ENCODE results near the gene SLC35G3.
"Not testable (repeated sequence)": the region's sequence is repeated elsewhere in the genome, so short reads cannot be mapped to it uniquely, and the experiment has no call there.

SLC35G3 gene

DNA sequence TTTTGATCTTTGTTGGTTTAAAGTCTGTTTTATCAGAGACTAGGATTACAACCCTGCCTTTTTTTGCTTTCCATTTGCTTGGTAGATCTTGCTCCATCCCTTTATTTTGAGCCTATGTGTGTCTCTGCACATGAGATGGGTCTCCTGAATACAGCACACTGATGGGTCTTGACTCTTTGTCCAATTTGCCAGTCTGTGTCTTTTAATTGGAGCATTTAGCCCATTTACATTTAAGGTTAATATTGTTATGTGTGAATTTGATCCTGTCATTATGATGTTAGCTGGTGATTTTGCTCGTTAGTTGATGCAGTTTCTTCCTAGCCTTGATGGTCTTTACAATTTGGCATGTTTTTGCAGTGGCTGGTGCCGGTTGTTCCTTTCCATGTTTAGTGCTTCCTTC, 8.4 kb upstream of the SLC35G3 start:
- not testable (repeated sequence) for DNase-seq

DNA sequence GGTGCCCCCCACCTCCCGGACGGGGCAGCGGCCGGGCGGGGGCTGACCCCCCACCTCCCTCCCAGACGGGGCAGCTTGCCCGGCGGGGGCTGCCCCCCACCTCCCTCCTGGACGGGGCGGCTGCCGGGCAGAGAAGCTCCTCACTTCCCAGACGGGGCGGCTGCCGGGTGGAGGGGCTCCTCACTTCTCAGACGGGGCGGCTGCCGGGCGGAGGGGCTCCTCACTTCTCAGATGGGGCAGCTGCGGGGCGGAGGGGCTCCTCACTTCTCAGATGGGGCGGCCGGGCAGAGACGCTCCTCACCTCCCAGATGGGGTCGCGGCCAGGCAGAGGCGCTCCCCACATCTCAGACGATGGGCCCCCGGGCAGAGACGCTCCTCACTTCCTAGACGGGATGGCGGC, 869 bp upstream of the SLC35G3 start:
- DNase-seq: not testable (repeated sequence)

GRCh38 chr17:35192708-35193107, 1.5 kb downstream of the SLC35G3 start:
- DNase-seq: no peak

DNA sequence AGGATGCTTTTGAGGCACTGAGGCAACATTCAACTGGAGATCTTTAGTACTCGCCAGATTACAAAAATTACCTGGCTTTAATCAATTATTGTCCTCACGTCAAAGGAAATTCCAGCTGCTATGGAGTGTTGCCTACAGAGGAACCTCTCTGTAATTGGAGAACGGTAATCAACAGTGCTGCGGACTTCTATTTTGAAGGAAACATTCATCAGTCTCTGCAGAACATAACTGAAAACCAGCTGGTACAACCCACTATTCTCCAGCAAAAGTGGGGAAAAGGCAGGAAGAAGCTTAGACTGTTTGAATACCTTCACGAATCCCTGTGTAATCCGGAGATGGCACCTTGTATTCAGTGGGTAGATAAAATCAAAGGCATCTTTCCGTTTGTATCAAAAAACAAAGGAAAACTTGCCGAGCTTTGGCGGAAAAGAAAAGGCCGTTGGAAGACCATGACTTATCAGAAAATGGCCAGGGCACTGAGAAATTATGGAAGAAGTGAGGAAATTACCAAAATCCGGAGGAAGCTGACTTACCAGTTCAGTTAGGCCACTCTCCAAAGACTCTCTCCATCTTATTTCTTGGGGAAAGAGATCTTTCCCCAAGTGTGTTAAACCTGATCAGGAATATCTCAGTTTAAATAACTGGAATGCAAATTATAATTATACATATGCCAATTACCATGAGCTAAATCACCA, 3.0 kb downstream of the SLC35G3 start:
- no peak for DNase-seq

- peak; percentile 35 for DNase-seq
Measured at GRCh38 chr17:35189291-35189690, 4.9 kb downstream of the SLC35G3 start.

- no peak for DNase-seq
Measured at GRCh38 chr17:35188111-35188510, 6.1 kb downstream of the SLC35G3 start.

- no peak for DNase-seq
Measured at GRCh38 chr17:35187481-35187880, 6.7 kb downstream of the SLC35G3 start.

DNA sequence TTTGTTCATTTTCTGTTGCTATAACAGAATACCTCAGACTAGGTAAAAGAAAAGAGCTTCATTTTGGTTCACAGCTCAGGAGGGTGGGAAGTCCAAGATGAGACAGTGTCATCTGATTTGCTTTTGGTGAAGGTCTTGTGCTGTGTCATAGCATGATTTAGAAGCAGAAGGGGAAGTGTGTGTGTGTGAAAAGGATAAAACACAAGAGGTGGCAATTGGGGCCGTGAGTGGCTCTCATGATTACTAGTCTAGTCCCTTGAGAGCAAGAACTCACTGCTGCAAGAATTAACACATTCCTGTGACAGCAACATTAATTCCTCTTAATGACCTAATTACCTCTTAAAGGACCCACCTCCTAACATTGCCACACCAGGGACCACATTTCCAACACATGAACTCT, 8.3 kb downstream of the SLC35G3 start:
- DNase-seq: no peak

DNA sequence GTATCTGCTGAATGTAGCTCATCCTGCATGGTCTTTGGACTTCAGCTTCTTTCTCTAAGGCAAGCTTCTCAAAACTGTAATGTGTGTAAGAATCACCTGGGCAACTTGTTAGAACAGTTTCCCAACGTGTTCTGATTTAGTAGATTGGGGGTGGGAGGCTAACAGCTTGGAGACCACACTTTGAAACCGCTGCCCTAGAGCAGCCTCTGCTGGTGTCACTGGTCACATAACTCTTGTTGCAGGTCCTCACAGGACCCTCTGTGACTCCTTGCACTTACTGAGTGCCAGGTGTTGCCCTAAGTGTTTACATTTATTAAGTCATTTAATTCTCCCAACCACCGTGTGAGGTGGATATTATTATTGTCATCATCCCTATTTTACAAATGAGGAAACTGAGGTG, 9.9 kb downstream of the SLC35G3 start:
- DNase-seq: no peak

- DNase-seq: no peak
Measured at GRCh38 chr17:35183332-35183731, 10.9 kb downstream of the SLC35G3 start.

DNA sequence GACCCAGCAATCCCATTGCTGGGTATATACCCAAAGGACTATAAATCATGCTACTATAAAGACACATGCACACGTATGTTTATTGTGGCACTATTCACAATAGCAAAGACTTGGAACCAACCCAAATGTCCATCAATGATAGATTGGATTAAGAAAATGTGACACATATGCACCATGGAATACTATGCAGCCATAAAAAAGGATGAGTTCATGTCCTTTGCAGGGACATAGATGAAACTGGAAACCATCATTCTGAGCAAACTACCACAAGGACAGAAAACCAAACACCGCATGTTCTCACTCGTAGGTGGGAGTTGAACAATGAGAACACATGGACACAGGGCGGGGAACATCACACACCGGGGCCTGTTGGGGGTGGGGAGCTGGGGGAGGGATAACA, 14.8 kb downstream of the SLC35G3 start:
- not testable (repeated sequence) for DNase-seq

DNA sequence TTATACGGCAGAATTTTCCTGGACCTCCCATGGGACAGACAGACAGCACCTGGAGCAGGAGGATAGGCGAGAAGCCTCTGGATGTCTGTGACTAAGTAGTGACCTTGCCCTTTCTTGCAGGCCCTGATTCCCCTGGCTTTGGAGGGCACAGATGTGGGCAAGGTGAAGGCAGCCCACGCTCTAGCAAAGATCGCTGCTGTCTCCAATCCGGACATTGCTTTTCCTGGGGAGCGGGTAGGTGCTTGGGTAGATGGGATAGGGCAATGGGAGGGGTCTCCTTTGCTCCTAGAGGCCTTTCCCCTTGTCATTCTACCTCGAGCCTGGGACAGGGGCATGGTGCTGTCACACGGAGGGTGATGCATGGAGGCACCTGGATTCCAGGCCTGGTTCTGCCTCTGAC, 17.3 kb downstream of the SLC35G3 start:
- no peak for DNase-seq

- no peak for DNase-seq
Measured at GRCh38 chr17:35175638-35176415, 18.4 kb downstream of the SLC35G3 start.

DNA sequence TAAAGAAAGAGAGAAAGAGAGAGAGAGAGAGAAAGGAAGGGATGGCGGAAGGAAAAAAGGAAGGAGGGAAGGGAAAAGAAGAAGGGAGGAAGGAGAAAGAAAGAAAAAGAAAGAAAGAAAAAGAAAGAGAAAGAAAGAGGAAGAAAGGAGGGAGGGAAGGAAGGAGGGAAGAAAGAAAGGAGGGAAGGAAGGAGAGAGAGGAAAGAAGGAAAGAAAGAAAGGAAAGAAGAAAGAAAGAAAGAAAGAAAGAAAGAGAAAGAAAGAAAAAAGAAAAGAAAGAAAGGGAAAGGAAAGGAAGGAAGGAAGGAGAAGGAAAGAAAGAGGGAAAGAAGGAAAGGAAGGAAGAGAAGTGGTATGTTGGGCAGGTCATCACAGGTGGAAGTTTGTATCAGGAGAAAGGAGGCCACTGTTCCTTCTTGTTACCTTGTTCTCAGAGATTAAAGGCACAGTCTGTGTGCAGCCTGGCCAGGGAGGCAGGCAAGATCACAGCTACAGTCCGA, 19.3 kb downstream of the SLC35G3 start:
- no peak for DNase-seq

DNA sequence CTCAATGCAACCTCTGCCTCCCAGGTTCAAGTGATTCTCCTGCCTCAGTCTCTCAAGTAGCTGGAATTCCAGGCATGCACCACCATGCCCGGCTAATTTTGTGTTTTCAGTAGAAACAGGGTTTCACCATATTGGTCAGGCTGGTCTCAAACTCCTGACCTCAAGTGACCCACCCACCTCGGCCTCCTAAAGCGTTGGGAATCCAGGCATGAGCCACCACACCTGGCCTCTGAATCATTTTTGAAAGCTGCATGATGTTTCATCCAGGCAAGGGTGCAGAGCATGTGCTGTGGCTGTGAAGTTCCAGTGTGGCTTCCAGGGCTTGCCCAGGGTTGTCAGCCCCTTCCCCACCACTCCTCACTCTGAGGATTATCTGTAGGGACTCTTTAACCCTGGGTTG, 21.9 kb downstream of the SLC35G3 start:
- DNase-seq: not testable (repeated sequence)

- no peak for DNase-seq
Measured at GRCh38 chr17:35171834-35172233, 22.4 kb downstream of the SLC35G3 start.

DNA sequence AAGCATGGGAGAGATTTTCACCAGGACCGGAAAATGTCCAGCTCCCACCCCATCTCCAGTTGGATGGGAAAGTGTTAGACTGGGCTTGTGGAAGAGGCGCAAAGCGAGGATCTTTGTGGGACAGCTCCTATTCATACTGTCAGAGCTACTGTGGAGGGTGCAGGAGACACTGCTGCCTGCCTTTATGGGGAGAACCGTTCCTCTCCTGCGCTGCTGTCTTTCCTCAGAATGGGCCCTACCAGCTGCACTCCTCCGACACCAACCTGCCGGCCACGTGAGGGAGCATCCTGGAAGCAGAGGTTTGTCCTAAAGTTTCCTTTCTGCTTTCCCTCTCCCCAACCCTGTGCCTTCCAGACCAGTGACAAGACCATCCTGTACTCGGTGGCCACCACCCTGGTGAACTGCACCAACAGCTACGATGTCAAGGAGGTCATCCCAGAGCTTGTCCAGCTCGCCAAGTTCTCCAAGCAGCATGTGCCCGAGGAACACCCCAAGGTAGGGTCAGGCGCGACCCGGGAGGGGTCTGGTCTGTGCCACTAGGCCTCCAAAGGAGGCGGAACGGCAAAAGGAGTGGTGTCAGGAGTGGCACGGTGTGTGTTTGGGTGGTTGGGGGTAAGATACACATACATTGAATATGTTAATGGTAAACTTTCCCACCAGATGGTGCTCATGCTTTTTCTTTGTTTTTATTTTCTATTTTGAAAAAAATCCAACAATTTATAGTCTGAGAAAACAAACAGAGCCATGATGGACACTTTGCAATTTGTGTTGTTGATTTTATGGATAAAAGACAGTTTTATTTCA, 23.0 kb downstream of the SLC35G3 start:
- DNase-seq: no peak

- DNase-seq: no peak
Measured at GRCh38 chr17:35169835-35170363, 24.3 kb downstream of the SLC35G3 start.

- DNase-seq: no peak
Measured at GRCh38 chr17:35167666-35168065, 26.5 kb downstream of the SLC35G3 start.

GRCh38 chr17:35167046-35167445, 27.1 kb downstream of the SLC35G3 start:
- DNase-seq: no peak

- no peak for DNase-seq
Measured at GRCh38 chr17:35166526-35166925, 27.7 kb downstream of the SLC35G3 start.

DNA sequence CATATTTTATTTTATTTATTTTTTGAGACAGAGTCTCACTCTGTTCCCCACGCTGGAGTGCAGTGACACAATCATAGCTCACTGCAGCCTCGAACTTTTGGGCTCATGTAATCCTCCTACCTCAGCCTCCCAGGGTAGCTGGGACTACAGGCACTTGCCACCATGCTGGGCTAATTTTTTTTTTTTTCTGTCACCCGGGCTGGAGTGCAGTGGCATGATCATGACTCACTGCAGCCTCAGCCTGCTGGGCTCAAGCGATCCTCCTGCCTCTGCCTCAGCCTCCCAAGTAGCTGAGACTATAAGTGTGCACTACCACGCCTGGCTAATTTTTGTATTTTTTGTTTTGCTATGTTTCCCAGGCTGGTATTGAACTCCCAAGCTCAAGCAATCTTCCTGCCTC, 29.5 kb downstream of the SLC35G3 start:
- no peak for DNase-seq

DNA sequence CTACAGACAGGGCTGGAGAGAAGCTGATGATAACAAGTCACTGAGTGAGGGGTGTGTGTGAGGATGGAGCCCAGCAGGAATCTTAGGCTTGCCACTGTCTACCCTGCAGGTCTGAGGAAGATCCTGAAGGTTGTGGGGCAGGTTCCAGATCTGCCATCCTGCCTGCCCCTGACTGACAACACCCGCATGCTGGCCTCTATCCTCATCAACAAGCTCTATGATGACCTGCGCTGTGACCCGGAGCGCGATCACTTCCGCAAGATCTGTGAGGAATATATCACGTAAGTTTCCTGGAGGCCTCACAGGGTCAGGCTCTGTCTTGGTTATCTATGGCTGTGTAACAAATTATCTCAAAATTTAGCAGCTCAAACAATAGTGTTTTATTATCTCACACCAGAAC, 30.3 kb downstream of the SLC35G3 start:
- DNase-seq: no peak
